GM21529 (cell line): ENCODE measurements around the gene DOCK10.

Source experiments
- ATAC-seq: cut with Tn5 transposase; IDR thresholded peaks from one replicate; pipeline ENCODE4 v1.9.1; 2021; ENCODE audit not compliant: unreplicated experiment

The DOCK10 gene

DNA sequence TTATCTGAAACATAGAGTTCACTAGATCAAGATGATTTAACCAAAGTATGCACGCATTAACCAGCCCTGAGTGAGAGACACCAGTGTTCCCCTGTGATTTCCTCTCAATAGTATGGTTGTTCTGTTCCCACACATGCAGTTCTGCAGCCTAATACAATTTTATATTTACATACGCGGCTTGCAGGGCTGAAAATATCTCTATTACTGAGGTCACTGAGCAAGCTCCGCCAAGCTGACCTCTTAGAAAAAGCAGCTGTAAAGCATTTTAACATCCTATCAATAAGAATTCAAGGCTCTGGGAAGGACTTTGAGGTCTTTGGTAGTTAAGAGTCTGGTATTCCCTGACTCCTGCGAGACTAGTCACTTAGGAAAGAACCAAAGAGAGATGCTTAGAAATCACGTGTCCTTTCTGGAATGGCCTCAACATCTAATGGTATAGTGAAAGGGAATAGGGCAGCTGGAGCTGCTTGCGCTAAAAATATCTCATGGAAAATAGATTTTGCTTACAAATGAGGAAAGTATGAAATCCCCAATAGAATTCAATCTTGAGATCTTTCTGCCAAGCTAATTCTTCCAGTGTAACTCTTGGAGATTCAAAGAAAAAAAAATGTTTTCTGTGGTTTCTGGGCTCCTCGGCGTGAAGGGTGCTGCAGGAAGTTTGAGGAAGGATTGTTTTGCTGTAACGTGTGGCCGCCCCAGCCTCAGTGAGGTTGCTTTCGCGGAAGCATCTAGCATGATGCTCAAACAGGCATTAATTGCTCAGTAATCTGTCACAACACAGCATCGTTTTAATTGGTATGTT is 59.2 kb downstream of the DOCK10 start:
- peak; percentile 60 for ATAC-seq

DNA sequence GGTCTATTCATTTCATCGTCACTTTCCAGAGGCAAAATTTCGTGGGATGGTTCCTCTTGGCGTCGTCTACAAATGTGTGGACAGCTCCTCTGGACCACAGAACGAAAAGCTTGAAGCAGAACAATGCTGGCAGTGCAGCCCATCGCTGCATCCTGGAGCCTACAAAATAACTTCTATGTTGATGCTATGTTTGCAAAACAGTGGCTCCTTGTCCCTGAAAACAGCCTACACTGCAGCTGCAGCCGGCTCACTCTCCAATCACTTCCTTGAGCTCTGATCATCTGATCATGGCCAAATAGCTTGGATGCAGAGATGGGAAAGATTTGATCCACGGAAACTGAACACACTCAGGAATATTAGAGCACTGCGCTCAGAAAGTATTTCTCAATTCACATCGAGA is 60.0 kb downstream of the DOCK10 start:
- ATAC-seq = no peak

DNA sequence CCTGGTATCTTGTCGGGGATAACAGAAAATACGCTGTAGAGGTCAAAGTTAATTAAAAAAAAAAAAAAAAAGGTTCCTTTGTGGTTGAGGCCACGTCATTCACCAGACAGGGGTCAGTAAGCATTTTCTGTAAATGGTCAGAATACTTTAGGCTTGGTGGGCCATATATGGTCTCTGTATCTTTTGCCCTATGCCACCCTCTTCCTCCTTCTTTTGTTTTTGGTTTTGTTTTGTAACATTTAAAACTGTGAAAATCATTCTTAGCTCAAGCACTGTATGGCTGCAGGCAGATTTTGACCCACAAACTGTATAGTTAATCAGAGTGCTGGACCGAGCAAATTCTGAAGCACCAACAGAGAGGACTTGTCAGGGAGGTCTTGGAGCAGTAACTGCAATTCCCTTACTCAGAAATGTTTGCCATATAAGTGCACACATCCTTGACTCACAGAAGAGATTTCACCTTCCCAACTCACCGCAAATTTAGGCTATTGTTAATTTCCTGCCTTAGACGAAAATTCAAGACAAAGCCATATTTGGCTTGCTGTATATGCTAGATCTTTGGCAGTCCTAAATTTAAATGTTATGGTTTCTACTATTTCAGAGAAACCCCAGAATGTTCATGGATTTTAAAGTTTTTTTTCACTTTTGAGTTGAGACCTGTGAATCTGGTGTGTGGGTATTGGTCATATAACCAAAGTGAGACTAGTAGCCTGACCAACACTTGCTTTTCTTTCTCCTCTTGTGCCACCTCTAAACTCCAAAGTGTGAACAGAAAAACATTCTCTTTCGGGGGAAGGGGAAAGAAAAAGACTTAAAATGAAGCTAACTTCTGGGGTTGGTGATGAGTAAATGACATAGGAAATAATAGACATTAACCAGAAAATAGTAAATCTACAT is 65.4 kb downstream of the DOCK10 start:
- peak; percentile 47 for ATAC-seq

DNA sequence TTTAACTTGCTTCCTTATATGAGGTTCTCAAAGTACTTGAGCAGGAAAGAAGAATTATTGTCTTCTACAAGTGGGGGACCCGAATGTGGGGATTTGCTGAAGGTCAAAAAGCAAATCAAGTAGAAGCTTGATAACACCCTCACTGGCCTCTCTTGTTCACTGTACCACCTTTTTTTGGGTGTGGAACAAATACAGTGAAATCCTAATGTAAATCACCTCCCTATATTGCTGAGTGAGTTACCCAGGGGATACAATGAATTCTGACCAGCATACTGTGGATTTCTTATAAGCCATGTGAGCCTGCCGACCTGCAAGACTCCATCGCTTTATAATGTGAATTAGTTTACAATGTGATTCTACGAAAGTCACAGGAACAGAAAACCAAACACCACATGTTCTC is 66.5 kb downstream of the DOCK10 start:
- no peak for ATAC-seq

DNA sequence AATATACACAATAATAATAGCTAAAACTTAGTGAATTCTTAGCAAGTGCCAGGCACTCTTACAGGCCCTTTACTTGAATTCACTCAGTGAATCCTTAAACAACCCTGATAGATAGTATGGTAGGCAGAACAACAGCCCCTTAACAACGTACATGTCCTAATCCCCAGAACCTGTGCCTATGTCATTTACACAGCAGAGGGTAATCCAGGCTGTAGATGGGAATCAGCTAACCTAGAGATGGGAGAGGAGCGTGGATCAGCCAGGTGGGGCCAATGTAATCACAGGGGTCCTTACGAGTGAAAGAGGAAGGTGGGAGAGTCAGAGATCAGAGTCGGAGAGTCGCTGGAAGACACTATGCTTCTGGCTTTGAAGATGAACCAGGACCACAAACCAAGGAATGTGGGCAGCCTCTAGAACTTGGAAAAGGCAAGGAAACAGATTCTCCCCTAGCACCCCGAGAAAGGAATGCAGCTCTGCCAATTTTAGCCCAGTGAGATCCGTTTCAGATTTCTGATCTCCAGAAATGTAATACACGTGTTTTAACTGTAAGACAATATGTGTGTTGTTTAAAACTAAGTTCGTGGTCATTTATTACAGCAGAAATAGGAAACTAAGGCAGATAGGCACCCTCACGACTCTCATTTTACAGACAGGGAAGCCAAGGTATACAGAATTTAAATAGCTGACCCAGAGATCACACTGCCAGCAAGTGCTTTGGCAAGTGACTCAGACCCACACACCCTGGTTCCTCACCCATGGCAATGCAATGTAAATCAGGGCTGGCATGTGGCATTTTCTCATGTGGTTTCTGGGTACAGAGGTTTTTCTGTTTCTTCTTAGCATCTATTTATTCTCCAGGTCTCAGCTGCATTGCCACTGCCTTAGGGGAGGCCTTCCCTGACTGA is 68.9 kb downstream of the DOCK10 start:
- ATAC-seq = peak; percentile 28

DNA sequence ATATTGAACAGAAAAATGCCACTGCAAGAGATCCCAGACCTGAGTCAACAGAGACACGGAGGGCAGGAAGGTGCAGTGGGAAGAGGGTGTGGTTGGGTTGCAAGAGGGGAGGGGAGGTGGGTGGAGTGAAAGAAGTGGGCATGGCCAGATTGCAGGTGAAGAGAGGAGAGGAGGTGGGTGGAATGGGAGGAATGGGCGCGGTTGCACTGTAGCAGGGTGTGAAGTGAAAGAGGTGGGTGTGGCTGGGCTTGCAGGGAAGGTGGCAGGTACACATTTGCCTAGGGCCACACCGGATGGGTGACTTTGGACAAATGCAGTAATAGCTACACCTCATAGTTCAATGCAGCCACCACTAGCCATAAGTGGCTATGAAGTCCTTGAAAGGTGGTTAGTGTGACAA is 71.1 kb downstream of the DOCK10 start:
- peak; percentile 37 for ATAC-seq

DNA sequence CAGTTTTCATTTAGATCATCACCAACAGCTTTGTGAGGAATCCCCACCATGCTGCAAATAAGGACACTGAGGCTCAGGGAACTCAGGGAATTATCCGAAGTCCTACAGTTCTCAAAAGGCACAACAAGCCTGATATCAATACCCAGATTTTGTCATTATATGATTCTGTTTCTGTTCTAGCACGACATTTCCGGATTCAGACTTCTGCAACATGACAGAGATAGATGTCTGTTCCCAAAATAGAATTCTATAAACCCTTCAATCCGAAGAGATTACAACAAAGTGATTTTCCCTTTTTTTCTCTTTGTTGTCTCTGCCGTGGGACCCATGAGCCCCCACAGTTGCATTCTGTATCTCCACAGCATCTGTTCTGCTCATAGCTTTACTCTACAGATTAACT is 72.0 kb downstream of the DOCK10 start:
- ATAC-seq = peak; percentile 49

DNA sequence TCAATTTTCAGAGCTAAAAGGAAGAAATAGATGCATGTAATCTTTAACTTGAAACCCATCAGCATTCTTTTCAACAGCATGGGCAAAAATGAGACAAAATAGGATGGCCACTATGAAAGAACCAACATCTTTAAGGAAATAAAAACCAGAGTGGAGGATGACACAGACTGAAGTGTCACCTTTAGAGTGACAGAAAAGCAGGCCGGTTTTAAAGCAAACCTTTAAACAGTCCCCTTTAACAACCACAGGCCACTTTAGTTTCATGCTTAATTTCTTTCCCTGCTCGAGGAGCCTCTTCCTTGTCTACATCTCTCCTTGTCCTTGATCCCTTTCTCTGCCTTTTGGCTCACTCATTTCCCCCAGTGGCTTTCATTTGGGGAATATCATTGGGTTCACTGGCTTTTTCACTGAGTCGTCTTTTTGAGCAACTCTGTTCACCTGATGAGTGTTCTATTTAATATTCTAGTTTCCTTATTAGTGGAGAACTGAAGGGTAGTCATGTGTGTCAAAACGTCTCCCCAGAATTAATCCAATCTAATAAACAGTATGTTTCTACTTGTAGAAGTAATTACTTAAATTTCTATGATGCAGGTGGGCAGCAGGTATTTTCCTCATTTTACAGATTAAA is 72.5 kb downstream of the DOCK10 start:
- ATAC-seq = peak; percentile 47

DNA sequence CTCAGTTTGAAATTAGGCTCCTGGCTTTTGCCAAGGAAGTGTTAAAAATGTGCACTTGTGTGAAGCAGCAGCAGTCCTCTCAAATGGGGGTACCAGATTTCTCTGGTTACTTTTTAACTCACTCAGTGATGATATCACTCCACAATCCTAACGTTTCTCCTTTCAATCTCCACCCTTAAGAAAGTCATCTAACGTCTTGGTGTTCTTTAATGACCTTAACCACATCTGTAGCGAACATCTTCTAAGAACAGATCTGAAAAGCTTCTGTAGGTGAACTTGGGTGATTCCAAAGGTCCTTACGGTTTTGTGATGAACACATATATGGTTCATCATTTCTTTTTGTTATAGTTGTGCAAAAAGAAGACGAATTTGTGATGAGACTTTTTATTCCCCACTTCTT is 73.2 kb downstream of the DOCK10 start:
- no peak for ATAC-seq

DNA sequence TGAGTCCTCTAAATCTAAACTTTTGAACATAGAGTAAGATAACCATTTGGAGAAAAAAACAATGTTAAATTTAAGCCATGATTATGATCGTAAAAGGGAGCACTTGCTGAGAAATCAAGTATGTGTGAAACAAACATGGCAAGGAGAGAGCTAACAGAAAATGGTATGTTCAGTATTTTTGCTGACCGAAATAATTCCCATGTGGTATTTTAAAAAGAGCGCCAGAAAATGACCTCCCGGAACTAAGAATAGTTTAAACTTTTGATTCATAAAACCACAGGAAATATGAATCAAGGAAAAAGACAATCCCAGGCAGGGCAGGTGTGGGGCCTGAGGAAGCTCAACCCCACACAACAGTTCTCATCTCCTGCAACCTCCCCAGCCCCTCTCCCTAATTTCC is 74.2 kb downstream of the DOCK10 start:
- no peak for ATAC-seq

DNA sequence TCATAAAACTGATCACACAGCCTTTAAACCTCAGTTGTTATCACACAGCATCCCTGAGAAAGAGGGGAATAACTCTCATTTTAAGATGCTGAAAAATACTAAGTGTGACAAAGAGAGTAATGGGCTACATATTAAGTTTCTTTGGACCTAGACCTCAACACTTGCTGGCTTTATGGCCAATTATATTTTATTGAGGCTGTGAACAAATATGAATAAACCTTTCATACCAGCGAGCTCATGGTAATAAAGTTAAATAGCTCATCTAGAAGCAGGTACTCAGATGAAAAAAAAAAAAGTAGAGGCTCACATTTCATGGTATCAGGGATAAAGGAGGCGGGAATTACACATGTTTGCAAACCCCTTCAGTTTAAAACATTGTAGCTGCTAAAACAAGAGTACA is 75.7 kb downstream of the DOCK10 start:
- ATAC-seq = no peak

DNA sequence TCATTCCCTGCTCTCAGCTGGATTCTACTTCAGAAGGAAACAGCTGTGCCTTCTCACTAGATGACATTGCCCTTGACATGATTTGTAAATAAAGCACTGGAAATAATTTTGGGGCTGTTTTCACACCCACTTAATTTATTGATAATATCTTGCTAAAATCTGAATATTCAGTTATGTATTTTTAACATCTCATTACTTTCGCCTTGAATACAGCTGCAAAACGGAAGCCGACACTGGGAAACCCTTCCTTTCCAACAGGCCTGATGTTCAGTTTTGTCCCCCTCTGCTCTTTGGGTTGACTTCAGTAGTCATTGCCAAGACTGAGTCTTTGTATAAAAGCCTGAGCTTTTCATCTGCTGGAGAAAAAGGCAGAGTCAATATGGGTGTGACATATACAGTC is 82.7 kb downstream of the DOCK10 start:
- ATAC-seq = no peak

DNA sequence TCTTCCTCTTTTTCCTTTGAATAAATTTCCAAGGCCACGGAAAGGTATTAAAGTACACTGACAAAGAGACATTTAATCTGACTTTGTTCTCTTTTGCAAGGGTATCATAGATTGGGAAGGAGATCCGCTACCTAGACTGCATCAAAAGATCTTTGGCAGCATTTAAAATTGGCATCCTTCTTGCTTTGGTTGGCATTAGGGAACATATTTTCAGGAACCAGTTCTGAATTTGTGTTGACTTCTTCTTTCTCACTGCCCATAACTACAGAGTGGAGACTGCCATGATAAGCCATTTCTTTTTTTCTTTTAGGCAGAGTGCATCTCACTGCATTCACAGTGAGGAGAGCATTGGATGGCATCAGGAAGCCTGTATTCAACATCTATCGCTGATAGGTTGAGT is 83.4 kb downstream of the DOCK10 start:
- ATAC-seq = no peak

DNA sequence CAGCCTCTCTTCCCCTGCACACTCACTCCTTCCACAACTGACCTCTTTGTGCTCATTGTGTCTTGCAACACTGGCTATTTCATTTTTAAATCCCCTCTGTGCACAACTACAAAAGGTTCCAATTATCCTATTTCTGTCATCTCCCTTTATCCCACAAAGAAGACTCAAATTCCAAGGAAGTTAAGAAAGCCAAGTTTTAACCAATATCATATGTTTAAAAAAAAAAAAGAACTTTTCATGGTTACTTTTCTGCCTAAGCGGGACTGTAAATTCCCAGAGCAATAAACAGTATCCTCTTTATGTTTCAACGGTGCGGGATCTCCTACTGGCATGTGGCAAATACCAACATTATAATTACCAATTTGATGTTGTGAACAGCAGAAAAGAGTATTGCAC is 83.8 kb downstream of the DOCK10 start:
- no peak for ATAC-seq

DNA sequence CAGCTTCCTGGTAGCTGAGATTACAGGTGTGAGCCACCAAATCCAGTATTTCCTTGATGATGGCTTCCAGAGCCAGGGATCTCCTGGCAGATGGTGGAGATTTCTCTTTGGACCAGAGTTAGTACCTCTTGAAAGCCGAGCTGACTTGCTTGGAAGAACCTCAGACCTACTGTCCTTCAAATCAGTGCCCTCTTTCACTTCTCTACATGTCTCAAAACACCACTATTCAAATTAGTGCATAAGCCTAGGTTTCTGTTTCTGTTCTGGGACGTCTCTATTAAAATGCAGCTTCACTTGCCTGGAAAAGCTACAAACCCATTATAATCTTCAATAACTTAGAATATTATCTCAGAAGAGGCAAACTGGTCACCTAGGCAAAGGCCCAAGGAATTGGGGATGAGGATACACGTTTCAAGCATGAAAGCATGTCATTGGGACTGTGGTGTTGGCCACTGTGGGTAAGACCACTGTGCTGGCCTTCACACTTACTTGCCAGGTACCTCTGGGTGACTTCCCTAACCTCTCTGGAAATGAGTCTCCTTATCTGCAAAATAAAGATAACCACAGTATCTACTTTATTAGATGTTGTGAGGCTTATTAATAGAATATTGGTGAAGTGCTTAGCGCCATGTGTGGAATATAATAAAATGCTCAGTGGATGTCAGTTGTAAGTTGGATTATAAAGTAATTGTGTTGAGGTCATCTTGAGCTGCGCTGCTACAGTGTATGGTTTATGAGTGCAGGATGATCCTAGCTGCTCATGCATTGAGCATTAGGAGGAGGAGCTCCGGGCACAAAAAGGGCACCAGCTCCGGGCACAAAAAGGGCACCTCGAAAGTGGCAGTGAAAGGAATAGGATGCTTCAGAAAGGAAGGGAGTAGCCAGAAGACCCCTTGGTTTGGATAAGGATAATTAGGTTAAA is 84.5 kb downstream of the DOCK10 start:
- ATAC-seq = peak; percentile 88

DNA sequence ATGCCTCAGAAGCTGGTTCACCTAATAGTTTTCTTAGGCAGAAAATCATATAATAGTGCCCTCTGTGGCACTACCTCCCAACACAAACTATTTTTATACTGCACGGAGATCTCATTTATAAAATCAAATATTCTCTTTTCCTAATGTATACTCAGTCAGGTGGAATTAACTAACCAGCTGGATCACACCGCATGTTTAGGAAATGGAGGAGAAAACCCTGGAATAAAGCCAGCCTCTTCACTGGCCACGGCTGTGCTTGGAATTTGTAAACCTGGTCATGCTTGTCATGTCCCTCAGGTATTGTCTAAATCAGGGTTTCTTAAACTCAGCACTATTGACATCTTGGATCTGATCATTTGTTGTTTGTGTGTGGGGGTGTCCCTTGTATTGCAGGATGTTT is 85.6 kb downstream of the DOCK10 start:
- ATAC-seq = no peak

DNA sequence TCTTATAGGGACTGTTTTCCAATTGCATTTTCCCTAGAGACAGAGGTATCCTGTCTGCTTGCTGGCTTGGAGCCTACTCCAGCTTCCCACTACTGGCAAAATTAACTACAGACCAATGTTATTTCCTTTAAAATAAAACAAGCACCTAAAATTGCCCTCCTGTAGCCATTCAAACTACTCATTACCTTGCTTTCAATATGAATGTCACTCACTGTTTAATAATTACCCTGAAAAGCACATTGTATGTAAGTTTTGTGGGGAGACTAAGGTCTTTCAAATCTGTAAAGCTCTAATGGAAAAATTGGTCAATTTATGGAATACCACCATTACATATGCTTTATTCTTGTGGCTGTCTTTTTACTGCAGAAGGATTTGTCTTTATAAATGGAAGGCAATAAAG is 87.3 kb downstream of the DOCK10 start:
- ATAC-seq = peak; percentile 29

DNA sequence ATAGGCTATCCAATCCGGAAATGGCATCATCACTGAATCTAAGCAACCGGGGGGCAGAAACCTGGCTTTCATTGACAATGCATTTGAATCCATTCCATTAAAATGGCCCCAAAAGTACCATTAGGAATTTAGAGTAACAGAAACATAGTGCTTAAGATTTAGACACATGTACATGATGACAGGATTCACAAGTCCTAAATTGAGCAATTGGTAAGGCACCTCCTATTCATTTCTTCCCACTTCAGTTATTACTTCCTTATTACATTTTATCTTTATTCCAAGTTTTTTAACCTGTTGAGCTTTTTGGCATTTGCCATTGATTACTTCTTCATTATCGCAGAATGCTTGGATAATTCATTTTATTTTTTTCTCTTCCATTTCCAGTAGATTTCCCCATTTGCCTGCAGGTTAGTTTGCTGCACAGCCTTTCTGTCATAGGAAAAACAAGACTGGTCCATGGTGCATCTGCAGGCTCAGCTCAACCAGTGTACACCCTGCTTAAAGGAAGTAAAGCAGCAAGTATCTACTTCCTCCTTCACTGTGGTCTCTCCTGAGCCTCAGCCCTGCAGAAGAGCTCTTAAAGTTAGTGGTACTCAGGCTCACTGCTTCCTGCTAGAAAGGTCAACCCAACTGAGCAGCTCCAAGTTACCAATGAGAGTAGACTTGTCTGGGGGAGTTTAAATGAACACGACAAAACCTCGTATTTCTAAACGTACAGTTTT is 89.2 kb downstream of the DOCK10 start:
- ATAC-seq = peak; percentile 57
